Daoy (cell line): ENCODE results near the gene RICTOR. TPM values are rescaled to one million over a fixed set of nuclear protein-coding genes. Genes with fewer than 3 reads are reported as not detected.

Experiments used
- DNase-seq: peaks from one replicate; pipeline ENCODE4 v3.0.0-alpha.2; 2015; ENCODE audit warnings: low read depth
- total RNA-seq: library from RNA; depleted of rRNA; stranded (reverse); fragments of >200 nt; shearing (Covaris generic); gene quantifications from 2 replicates; pipeline ENCODE4 v1.2.3, GENCODE V29; 2014

The RICTOR gene
- total RNA-seq, 1 experiment from 2014 or later, result 13.1 TPM

- DNase-seq, result no peak
Measured at GRCh38 chr5:39100301-39100850, 26.2 kb upstream of the RICTOR start.

GRCh38 chr5:39099831-39100230, 25.6 kb upstream of the RICTOR start:
- no peak for DNase-seq

GRCh38 chr5:39093352-39093751, 19.2 kb upstream of the RICTOR start:
- peak; percentile 15 for DNase-seq

DNA sequence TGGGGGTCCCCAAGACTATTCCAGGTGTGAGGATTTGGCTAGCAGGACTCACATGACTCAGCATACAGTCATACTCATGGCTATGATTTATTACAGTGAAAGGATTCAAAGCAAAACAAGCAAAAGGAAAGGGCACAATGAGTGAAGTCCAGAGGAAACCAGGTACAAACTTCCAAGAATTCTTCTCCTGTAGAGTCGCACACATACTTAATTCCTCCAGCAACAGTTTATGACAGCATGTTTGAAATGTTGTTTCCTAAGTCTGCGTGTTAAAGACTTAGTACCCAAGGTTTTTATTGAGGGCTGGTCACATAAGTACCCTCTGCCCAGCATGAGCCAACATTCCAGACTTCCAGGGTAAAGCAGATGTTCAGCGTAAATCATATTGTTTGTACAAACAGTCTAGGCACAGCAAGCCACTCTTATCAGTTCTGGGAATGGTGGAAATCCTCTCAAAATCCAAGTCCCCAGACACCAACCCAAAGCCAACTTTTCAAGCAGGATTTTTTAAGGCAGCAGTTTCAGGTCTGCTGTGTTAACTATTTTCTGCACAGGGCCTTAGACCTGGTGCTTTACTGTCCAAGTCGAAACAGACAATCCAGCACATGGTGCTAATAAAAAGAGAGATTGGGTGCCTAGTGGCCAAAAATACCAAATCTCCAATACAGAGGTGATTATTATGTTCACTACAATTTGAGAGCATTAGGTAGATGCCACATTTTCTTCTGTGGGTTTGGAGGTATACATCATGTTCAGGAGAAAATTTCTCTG, 18.6 kb upstream of the RICTOR start:
- peak; percentile 53 for DNase-seq

DNA sequence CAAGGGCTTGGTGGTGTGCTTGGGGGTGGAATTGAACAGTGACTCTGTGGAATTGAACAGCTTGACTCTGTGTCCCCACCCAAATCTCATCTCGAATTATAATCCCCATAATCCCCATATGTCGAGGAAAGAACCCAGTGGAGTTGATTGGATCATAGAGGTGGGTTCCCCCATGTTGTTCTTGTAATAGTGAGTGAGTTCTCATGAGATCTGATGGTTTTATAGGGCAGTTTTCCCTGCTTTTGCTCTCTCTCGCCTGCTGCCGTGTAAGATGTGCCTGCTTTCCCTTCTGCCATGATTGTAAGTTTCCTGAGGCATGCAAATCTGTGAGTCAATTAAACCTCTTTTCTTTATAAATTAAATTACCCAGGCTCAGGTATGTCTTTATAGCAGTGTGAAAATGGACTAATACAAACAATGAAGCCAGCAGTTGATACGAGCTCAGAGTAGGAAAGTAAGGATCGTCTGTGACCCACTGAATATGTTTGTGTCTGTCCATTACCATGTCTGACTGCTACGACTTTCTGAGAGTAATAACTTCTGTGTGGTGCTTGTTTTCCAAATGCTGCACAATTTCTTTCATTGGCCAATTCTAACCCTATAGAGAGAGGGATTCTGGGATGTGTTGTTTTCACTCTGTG, 17.9 kb upstream of the RICTOR start:
- DNase-seq, result no peak

GRCh38 chr5:39083968-39084367, 9.8 kb upstream of the RICTOR start:
- DNase-seq, result no peak

DNA sequence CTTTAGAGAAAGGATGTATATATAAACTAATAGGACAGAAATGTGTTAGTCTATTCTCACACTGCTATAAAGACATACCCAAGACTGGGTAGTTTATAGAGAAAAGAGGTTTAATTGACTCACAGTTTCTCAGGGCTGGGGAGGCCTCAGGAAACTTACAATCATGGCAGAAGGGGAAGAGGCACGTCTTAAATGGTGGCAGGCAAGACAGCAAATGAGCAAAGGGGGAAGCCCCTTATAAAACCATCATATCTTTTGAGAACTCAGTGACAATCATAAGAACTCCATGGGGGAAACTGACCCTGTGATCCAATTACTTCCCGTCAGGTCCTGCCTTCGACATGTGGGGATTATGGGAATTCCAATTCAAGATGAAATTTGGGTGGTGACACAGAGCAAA, 8.8 kb upstream of the RICTOR start:
- DNase-seq, result no peak

DNA sequence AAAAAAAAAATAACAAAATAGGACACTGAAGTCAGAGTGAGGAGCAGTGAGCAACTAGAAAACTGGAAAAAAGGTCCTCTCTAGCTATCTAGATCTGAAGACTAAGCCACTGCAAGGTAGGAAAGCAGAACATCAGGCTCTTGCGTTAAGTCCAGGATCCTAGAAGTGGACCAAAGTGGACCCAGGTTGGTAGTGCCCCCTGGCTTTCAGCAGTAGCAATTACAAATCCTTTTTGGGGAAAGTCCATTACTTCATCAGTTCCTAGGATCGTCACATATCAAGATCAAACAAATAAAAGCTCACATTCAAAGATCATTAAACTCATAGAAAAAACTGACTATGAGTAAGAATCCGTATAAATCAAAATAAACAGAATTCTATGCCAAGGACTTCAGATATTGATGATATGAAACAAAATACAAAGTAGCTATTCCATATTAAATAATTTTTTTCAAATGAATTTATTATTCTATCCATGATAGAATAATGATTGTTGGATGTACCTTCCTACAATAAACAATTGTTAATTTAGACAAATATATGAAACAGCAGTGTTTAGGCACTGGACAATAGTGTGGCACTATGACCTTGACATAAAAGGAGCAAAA, 6.5 kb upstream of the RICTOR start:
- DNase-seq, result peak; percentile 26

DNA sequence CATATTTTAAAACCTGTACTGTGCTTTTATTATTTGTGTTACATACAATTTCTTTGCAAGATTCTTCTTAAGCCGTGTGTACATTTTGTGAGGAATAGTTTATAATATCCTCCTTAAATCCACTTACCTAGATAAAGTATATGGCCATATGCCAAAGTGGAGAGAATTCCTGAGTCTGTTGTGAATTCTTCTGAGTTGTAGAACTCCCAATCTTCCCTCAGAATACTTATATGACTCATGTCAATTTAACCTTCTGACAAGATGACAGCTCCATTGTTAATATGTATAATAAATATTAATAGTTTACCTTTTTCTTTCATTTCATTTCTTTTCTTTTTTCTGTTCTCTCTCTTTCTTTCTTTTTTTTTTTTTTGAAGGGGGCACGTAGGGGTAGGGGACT, 6.0 kb upstream of the RICTOR start:
- no peak for DNase-seq

- DNase-seq, result no peak
Measured at GRCh38 chr5:39079147-39079546, 4.9 kb upstream of the RICTOR start.

- DNase-seq, result peak; percentile 17
Measured at GRCh38 chr5:39076757-39077728, 2.8 kb upstream of the RICTOR start.

DNA sequence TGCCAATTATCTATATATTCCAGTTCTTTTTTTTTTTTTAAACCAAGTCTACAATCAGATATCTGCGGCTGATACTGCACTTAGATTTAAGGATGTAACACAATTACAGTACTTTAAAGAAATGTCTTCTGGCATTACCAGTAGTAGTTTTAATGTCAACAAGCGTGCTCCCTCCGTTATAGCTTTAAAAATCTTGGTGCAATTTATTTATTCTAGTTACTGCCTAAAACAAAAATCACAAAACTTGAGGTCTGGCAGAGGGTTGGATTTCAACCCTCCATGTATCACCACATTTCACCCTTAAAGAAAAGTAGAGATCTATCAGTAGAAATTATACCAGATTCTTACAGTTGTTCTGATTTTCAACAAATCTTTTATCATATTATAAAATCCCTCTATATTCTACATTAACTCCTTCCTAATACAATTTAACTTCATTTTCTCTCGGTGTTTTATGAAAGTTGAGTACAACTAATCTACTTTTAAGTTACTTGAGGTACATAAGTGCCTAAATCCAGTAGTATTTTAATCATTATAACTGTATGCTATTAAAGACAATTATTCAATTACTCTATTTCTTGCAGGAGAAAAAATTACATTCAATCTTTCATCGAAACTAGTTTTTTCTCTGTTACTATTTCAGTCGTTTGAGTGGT, 2.0 kb upstream of the RICTOR start:
- no peak for DNase-seq

DNA sequence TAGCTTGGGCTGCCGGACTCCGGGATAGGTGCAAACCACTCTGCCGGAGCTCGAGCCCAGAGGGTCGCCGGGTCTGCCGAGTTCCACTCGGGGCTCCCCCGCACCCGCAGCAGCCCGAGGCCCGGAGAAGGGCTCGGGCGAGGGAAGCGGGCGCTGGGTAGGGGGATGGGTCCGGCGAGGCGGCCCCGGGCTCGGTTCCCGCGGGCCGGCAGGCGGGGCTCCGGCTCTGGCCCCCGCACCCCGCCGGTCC, 507 bp downstream of the RICTOR start:
- DNase-seq, result no peak

DNA sequence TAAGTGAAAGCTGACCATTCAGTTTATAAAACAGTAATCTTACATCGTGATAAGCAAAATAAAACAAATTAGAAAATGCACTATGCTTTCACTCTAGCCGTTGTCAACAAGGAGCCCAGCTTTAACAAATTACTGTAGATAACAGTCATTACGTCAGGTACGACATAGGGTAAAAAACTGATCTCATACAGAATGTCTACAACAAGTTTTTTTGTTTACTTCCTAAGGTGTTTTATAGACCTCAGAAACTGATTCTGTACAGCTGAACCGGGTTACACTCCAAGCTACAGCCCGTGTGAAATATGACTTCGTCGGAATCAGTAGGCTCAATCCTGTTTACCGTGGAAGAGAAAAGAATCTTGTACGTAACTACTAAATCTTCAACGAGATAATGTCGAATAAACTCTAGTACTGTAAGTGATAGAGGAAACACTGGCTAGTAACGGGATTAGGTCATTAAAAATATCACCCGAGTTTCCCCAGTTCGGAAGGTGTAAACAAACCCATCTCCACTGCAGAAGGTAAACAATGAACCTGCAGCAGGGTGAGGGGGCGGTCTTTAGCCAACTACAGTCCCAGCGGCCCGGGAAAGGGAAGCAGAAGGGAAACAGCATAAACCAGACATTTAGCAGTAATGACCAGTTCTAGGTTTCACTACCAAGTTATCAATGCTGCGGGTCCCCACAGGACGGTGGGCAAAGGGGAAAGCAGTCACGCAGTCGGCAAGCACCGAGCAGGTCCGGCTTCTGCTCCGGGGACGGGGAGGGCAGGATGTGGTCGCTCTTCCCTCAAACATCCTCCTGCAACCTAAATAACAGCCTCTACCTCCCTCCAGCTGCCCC, 1.1 kb downstream of the RICTOR start:
- peak; percentile 53 for DNase-seq

DNA sequence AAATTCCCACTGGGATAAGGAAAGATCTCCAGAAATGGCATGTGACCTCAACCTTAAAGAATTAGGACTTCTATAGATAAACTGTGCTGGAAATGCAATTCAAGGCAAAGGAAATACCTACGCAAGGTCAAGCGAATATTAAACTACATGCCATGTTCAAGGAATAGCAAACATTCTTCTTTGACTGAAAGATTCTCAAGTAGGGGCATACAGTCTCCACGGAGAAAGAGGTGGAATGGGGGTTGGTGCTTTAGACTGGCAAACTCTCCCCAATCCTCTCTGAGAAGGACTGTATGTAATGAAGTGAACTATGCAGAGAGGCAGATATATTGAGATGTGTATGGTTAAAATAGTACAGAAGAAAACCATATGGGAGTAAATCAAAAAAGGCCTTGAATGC, 6.1 kb downstream of the RICTOR start:
- no peak for DNase-seq

GRCh38 chr5:39064450-39064849, 9.7 kb downstream of the RICTOR start:
- DNase-seq, result no peak

GRCh38 chr5:39063037-39063436, 11.2 kb downstream of the RICTOR start:
- no peak for DNase-seq

GRCh38 chr5:39062530-39062929, 11.7 kb downstream of the RICTOR start:
- no peak for DNase-seq

DNA sequence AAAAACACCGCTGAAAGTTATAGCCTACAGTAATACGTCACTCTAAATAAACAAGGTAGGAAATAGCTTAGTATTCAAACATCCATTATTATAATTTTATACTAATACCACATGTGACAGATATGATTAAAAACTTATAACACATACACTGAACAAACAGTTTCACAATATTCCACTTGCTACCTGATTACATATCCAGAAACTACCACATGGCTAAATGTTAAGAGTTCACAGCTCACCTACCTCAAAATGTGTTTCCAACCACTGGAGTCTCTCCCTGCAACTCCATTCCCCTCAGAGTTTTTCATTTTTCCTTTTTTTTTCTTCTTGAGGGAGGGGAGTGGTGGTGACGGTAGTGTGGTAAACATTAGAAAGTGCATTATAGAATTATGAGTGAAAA, 12.1 kb downstream of the RICTOR start:
- DNase-seq, result no peak

DNA sequence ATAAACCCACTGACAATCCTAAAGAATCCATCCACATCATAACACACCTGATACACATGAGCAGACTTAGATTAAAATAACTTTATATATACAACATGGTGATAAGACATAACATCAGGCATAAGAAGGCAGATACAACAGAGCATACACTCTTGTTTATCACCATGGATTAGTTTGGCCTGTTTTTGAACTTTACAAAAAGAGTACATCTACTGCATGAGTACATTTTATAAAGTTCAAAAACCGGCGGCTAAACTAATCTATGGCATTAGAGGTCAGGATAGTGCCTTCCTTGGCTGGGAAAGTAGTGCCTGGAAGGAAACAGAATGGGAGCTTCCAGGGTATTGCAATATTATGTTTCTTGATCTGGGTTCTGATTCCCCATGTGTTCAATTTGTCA, 15.1 kb downstream of the RICTOR start:
- no peak for DNase-seq
